Activated naive CD4-positive, alpha-beta T cell treated with anti-CD3 and anti-CD28 coated beads, Interleukin-2, amount 10 ng/mL, durations not matched to agents 7 days and 5 days (primary cell): ENCODE data around the gene SRR.

Experiments used
- CTCF ChIA-PET: fragments of 350-600 bp; sonication (Branson Sonifier 250); formaldehyde crosslinking; loops from one replicate; lab custom pipeline; 2021; ENCODE audit warnings: antibody characterized with exemption; lab: Charles Lee
- DNase-seq: peaks from one replicate; pipeline ENCODE4 v3.0.0-alpha.2; 2020
- H3K27ac Mint-ChIP-seq: one replicate; pipeline ENCODE4 v1.8.0; 2021; ENCODE audit warnings: mild to moderate bottlenecking, moderate library complexity, mixed read lengths
- H3K27me3 Mint-ChIP-seq: one replicate; pipeline ENCODE4 v1.8.0; 2021; ENCODE audit warnings: mild to moderate bottlenecking, mixed read lengths
- H3K36me3 Mint-ChIP-seq: one replicate; pipeline ENCODE4 v1.8.0; 2021; ENCODE audit warnings: mixed read lengths
- H3K4me1 Mint-ChIP-seq: one replicate; pipeline ENCODE4 v1.8.0; 2021; ENCODE audit warnings: mixed read lengths
- H3K4me3 Mint-ChIP-seq: one replicate; pipeline ENCODE4 v1.8.0; 2021; ENCODE audit warnings: mild to moderate bottlenecking, moderate library complexity, mixed read lengths
- H3K9me3 Mint-ChIP-seq: one replicate; pipeline ENCODE4 v1.8.0; 2021; ENCODE audit warnings: mixed read lengths

SRR gene

DNA sequence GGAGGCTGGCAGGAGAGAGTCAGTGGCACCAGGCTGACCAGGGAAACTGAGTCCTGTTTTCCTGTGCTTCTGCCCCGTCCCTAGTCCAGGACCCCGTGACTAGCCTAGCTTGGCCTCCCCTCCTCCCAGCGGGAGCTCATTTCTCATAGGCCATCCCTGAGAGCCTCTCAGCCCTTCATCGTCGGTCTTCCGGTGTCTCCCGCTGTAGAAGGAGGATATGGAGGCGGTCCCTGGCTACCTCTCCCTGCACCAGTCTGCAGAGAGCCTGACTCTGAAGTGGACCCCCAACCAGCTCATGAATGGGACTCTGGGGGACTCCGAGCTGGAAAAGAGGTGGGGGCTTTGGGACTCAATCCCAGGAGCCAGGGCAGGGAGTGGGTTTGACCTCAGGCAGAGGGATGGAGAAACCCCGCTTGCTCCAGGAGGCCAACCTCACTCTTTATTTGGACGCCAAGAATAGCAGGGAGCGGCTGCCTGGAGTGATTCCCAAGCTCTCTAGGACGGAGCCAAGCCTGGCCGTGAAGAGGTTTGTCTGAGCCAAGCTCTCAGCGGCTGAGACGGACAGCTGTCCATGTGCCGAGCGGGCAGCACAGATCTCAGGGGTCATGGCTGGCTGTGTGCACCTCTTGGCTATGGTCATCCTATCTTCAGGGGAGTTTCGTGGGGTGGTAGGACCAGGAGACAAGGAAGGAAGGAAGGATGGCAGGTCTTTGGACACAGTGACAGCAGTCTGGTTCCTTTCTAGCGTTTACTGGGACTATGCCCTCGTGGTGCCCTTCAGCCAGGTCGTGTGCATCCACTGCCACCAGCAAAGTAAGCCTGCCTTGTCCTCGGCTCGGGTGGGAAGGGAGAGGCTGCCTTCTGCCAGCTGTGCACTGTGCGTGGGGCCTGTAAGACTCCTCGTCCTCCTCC, 60.4 kb downstream of the SRR start:
- no peak overlapping the region for H3K27ac Mint-ChIP-seq
- no peaks in the 10 kb centered on the region for H3K4me1 Mint-ChIP-seq
- no peaks in the 10 kb centered on the region for H3K27me3 Mint-ChIP-seq
- no peaks in the 10 kb centered on the region for H3K9me3 Mint-ChIP-seq
- CTCF ChIA-PET, result interaction anchor here (3.1 kb wide), 1 partner anchor 11 kb away, joined by 13 read pairs; no protein-coding TSS in a partner anchor
- no peak overlapping the region for H3K4me3 Mint-ChIP-seq
- DNase-seq, result no peak
- peaks cover 4% of the 10 kb centered on the region for H3K36me3 Mint-ChIP-seq

DNA sequence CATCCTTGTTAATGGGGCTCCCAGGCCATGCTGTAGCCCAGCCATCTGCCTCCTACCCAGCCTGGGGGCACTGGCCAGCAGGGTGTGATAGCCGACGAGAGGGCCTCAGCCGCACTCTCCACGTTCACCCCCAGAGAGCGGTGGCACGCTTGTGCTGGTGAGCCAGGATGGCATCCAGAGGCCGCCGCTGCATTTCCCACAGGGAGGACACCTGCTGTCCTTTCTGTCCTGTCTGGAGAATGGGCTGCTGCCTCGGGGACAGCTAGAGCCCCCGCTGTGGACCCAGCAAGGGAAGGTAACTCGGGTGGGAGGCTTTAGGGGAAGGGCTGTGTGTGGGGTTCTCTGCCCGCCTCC, 61.0 kb downstream of the SRR start:
- CTCF ChIA-PET, result interaction anchor here (3.7 kb wide), 1 partner anchor 17 kb away, joined by 15 read pairs; no protein-coding TSS in a partner anchor
- no peaks in the 10 kb centered on the region for H3K4me1 Mint-ChIP-seq
- H3K4me3 Mint-ChIP-seq, result no peak overlapping the region

DNA sequence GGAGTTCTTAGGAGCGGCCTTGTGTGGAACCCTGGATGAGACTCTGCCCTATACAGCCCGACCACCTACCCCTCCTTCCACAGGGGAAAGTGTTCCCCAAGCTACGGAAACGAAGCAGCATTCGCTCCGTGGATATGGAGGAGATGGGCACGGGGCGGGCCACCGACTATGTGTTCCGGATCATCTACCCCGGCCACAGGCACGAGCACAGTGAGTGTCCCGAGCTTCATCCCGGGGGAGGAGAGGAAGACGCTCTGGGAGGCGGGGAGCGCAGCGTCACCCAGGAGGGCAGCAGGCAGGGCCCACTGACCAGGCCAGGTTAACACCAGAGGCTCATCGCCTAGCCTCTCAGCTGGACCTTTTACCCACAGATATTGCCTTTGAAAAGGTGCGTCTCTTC, 61.4 kb downstream of the SRR start:
- Mint-ChIP-seq H3K27me3 (no peaks in the 10 kb centered on the region), H3K36me3 (peaks cover 4% of the 10 kb centered on the region), H3K4me3 (no peak overlapping the region), H3K27ac (no peak overlapping the region), H3K9me3 (no peaks in the 10 kb centered on the region), H3K4me1 (no peaks in the 10 kb centered on the region)
- DNase-seq, result no peak
- CTCF ChIA-PET, result interaction anchor here (3.7 kb wide), 1 partner anchor 17 kb away, joined by 15 read pairs; no protein-coding TSS in a partner anchor

More for the DNA sequence above, 61.0 kb downstream of the SRR start:
- Mint-ChIP-seq H3K27me3 (no peaks in the 10 kb centered on the region), H3K36me3 (peaks cover 4% of the 10 kb centered on the region), H3K27ac (no peak overlapping the region), H3K9me3 (no peaks in the 10 kb centered on the region)
- no peak for DNase-seq

DNA sequence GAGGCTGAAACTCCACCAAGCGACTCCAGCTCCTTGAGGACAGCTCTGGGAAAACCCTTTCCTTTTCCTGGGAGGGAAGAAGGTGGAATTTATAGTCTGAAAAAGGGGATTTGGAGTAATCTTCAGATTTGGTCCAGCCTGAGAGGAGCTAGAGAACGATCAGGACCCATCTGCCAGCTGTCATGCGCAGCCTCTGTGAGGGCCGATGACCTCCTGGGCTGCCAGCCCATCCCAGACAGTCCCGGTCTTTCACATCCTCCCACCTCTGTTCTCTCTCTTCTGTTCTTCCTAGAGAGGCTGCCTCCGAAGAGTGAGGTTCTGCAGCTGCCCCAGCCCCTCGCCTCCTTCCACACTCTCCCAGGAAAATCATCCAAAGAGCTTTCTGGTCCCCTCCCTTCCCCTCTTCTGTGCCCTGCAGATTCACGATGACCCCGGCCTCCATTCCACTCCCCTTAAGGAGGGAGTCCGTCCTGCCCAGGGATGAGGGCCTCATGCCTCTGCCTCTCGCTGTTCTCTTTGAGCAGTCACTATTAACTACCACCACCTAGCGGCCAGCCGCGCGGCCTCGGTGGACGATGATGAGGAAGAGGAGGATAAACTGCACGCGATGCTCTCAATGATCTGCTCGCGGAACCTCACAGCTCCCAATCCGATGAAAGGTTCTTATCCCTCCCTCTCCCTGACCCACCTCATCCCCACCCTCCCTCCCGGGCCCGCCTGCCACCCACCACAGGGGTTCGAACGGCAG, 63.2 kb downstream of the SRR start:
- CTCF ChIA-PET, result interaction anchor here (3.7 kb wide), 1 partner anchor 15 kb away, joined by 15 read pairs; no protein-coding TSS in a partner anchor
- Mint-ChIP-seq H3K4me1 (no peaks in the 10 kb centered on the region), H3K27me3 (no peaks in the 10 kb centered on the region), H3K4me3 (no peak overlapping the region), H3K27ac (peak overlapping the region; percentile 67), H3K36me3 (peaks cover 4% of the 10 kb centered on the region), H3K9me3 (no peaks in the 10 kb centered on the region)
- DNase-seq, result no peak

DNA sequence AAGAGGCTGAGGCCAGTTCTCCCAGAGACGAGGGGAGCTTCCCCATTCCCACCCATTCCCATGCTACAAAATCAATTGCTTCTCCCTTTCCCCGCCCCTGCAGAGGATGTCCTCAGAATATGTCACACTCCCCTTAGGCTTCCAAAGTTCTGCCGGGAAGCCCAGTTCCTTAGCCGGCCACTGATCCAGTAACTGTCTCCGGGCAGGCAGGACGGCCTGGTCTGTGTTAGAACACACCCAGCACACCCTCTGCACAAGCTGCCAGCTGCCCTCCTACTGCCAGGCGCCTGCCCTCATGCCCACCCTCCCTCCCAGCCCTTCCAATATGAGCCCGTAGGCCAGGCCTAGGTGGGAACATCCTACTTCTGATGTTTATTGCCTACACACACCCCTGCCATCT, 64.6 kb downstream of the SRR start:
- Mint-ChIP-seq H3K36me3 (no peaks in the 10 kb centered on the region), H3K9me3 (no peaks in the 10 kb centered on the region), H3K4me1 (no peaks in the 10 kb centered on the region), H3K4me3 (no peak overlapping the region), H3K27me3 (no peaks in the 10 kb centered on the region), H3K27ac (no peak overlapping the region)
- DNase-seq, result no peak
- CTCF ChIA-PET, result interaction anchor here (1.7 to 3.7 kb wide), 3 partner anchors 14 to 48 kb away, joined by 4 to 15 read pairs (median 8); no protein-coding TSS in a partner anchor

DNA sequence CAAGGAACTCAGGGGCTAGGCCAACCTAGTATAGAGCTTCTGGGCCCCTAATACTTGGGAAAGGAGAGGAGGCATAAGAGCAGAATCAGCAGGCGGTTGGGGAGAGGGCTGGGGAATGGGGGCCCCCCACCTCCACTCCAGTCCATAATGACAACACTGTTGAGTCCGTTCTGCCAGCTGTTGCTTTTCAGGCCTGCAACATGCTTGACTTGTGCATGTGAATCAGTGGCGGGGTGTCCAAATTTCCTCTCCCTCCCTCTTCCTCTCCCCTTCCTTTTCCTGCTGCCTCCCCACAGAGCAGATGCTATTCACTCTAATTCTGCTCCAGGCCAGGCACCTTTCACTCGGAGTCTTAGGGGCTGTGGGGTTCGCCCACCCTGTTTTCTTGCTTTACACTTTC, 65.3 kb downstream of the SRR start:
- Mint-ChIP-seq H3K36me3 (no peaks in the 10 kb centered on the region), H3K4me3 (no peak overlapping the region), H3K27me3 (no peaks in the 10 kb centered on the region), H3K9me3 (no peaks in the 10 kb centered on the region), H3K4me1 (no peaks in the 10 kb centered on the region), H3K27ac (no peak overlapping the region)
- CTCF ChIA-PET, result interaction anchor here (1.7 to 3.3 kb wide), 3 partner anchors 14 to 47 kb away, joined by 4 to 18 read pairs (median 8); no protein-coding TSS in a partner anchor
- no peak for DNase-seq

DNA sequence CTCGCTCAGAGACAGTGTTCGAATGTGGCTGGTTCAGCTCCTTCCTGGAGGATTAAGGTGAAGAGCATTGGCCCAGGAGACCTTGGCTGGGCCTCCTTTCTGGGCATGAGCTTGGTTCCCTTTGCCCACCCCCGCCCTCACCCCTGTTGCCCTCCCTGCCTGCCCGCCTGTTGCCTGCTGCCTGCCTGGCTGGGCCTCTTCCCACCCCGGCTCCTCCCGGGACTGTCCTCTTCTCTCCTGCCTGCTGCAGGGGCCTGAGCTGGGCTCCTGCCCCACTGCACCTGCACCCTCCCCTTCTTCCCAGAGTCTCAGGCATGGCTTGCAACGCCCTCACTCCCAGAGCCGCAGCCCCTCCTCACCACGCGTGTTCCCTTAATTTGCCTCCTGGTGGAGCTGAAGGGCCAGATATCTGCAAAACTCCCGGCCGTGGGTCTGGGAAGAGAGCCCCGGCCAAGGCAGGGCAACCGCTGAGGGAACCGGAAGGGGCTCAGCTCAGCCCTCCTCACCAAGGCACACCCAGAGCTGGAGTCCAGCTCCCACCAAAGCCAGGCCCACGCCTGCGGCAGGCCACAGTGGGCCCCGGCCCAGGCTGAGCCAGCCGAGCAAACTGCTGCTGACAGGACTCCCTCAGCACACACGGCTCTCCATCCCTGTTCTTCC, 65.9 kb downstream of the SRR start:
- CTCF ChIA-PET, result interaction anchor here (1.7 to 3.3 kb wide), 3 partner anchors 13 to 47 kb away, joined by 4 to 18 read pairs (median 8); no protein-coding TSS in a partner anchor
- no peak for DNase-seq
- no peaks in the 10 kb centered on the region for H3K9me3 Mint-ChIP-seq
- H3K4me1 Mint-ChIP-seq, result no peaks in the 10 kb centered on the region
- H3K36me3 Mint-ChIP-seq, result no peaks in the 10 kb centered on the region
- no peaks in the 10 kb centered on the region for H3K27me3 Mint-ChIP-seq
- no peak overlapping the region for H3K4me3 Mint-ChIP-seq
- H3K27ac Mint-ChIP-seq, result peak overlapping the region; percentile 73

DNA sequence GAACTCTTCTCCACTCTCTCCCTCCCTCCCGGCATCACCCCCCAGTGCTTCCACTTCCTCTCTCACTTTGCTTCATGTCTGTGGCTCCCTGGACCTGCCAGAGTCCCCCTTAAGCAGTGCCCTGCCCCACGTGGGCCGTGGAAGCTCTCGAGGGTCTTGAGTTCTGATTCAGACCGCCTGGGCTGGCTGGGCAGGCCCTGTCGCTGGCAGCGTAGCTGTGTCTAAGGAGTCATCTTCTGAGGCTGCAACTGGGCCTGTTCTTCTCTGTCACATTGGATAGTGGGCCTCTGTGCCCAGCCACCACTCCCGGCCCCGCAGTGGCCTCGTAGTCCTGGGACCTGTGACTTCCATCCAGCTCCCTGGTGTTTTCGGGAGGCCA, 66.5 kb downstream of the SRR start:
- no peaks in the 10 kb centered on the region for H3K9me3 Mint-ChIP-seq
- H3K36me3 Mint-ChIP-seq, result peaks cover 2% of the 10 kb centered on the region
- peak overlapping the region; percentile 73 for H3K27ac Mint-ChIP-seq
- no peaks in the 10 kb centered on the region for H3K4me1 Mint-ChIP-seq
- no peak for DNase-seq
- H3K4me3 Mint-ChIP-seq, result no peak overlapping the region
- CTCF ChIA-PET, result interaction anchor here (1.7 to 3.3 kb wide), 3 partner anchors 12 to 46 kb away, joined by 4 to 18 read pairs (median 8); no protein-coding TSS in a partner anchor
- no peaks in the 10 kb centered on the region for H3K27me3 Mint-ChIP-seq

DNA sequence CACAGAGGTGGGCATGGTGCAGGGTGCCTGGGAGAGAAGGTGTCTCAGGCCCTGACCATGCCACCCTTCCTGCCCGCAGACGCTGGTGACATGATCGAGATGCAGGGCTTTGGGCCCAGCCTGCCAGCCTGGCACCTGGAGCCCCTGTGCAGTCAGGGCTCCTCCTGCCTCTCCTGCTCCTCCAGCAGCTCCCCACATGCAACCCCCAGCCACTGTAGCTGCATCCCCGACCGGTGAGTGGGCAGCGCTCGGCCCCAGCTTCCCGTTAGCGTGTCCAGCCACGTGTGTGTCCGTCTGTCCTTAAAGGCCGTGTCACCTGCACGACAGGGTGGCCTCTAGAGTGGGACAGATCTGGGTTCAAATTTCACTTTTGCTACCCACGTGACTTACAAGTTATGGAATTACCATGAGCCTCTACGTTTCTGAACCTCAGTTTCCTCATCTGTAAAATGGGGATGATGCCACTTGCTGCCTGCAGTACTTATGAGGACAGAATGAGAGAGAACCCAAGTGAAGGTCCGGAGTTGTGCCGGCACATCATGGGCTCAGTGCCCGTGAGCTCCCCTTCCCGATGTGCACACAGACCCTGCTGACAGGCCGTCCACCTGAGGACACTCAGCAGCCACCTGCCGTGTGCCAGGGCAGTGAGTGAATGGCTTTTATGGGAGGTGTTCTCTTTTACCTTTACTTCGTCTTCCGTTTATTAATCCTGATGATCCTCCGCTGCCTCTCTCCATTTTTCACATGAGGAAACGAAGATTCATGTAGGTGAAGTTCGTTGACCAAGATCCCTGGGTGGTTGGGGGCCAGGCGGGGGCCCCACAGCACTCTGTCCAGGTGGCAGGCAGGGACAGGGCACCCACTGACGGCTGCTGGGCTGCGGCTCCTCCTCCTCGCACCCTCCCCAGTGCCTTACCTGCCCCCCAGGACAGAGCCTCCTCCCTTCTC, 67.7 kb downstream of the SRR start:
- Mint-ChIP-seq H3K27ac (no peak overlapping the region), H3K27me3 (no peaks in the 10 kb centered on the region), H3K9me3 (no peaks in the 10 kb centered on the region), H3K4me3 (no peak overlapping the region), H3K36me3 (peaks cover 4% of the 10 kb centered on the region), H3K4me1 (no peaks in the 10 kb centered on the region)
- CTCF ChIA-PET, result interaction anchor here (3.3 kb wide), 1 partner anchor 11 kb away, joined by 18 read pairs; no protein-coding TSS in a partner anchor
- DNase-seq, result no peak

DNA sequence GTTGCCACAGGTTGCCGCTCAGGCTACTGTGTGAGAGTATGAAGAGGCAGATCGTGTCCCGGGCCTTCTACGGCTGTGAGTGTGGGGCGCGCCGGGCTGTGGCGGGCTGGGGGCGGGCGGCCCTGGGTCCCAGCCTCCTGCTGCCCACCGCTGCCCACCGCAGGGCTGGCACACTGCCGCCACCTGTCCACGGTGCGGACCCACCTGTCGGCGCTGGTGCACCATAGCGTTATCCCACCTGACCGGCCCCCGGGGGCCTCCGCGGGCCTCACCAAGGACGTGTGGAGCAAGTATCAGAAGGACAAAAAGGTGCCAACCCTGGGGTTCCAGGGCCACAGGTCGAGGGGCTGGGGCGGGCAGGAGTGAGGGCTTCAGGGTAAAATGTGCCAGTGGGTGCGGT, 68.4 kb downstream of the SRR start:
- no peak for DNase-seq
- Mint-ChIP-seq H3K36me3 (peaks cover 4% of the 10 kb centered on the region), H3K4me1 (no peaks in the 10 kb centered on the region), H3K4me3 (no peak overlapping the region), H3K9me3 (no peaks in the 10 kb centered on the region), H3K27me3 (no peaks in the 10 kb centered on the region), H3K27ac (no peak overlapping the region)
- CTCF ChIA-PET, result interaction anchor here (0.9 to 3.3 kb wide), 2 partner anchors 10 to 23 kb away, joined by 3 to 18 read pairs; no protein-coding TSS in a partner anchor

DNA sequence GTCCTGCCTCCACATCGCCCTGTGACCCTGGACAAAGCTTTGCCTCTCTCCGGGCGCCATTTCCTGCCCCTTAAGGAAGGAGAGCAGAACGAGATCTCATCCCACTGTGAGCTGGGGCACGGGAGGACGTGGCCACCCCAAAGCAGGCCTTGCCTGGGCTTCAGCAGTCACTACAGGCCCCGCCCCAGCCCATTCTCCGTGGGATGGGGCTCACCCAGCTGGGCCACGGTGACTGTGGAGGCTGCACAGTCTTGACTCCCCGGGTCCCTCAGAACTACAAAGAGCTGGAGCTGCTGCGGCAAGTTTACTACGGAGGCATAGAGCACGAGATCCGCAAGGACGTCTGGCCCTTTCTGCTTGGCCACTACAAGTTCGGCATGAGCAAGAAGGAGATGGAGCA, 68.9 kb downstream of the SRR start:
- Mint-ChIP-seq H3K4me1 (no peaks in the 10 kb centered on the region), H3K9me3 (no peaks in the 10 kb centered on the region), H3K27ac (no peak overlapping the region), H3K4me3 (no peak overlapping the region), H3K27me3 (no peaks in the 10 kb centered on the region), H3K36me3 (peaks cover 7% of the 10 kb centered on the region)
- DNase-seq, result no peak
- CTCF ChIA-PET, result interaction anchor here (0.9 to 2.3 kb wide), 3 partner anchors 10 to 44 kb away, joined by 3 to 9 read pairs (median 3); no protein-coding TSS in a partner anchor

DNA sequence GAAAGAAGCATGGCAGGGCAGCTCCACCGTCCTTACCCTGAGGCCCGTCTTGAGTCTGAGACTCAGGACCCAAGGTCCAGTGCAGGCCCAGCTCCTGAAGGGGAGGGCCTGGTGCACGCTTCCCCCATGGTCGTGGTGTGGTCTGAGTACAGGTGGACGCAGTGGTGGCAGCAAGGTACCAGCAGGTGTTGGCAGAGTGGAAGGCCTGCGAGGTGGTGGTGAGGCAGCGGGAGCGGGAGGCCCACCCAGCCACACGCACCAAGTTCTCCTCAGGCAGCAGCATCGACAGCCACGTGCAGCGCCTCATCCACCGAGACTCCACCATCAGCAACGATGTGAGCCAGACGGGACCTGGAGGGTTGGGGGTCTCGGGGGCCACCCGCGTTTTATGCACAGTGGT, 69.4 kb downstream of the SRR start:
- H3K27ac Mint-ChIP-seq, result no peak overlapping the region
- peaks cover 8% of the 10 kb centered on the region for H3K36me3 Mint-ChIP-seq

More for the DNA sequence above, 69.4 kb downstream of the SRR start:
- CTCF ChIA-PET, result interaction anchor here (1.3 to 2.3 kb wide), 2 partner anchors 9 to 43 kb away, joined by 3 to 9 read pairs; no protein-coding TSS in a partner anchor
- no peaks in the 10 kb centered on the region for H3K27me3 Mint-ChIP-seq
- no peaks in the 10 kb centered on the region for H3K4me1 Mint-ChIP-seq
- no peak for DNase-seq
- H3K9me3 Mint-ChIP-seq, result no peaks in the 10 kb centered on the region
- H3K4me3 Mint-ChIP-seq, result no peak overlapping the region
